Uterus (tissue), 2 donors: ENCODE measurements around the gene PEX5L.

Experiments
- CTCF ChIP-seq, 4 experiments: fragments of 200-600 bp in 2 of 4; fragments of 450-650 bp in 2 of 4; sonication (generic) in 2 of 4; IDR thresholded peaks; one replicate each; pipeline ENCODE4 v1.5.1; 2016 to 2019; ENCODE audit warnings: antibody characterized with exemption in 4 of 4, mild to moderate bottlenecking in 2 of 4, moderate library complexity in 1 of 4
- POLR2A ChIP-seq, 2 donors: fragments of 450-650 bp; IDR thresholded peaks; one replicate each; pipeline ENCODE4 v1.6.1; 2016; ENCODE audit warnings: antibody characterized with exemption in 2 of 2, mild to moderate bottlenecking in 1 of 2, moderate library complexity in 1 of 2

GRCh38 chr3:179945569-179945968, 91.2 kb downstream of the PEX5L start:
- no peak for TF ChIP-seq POLR2A (IDR thresholded peaks at IDR 0.05)
- no peak for TF ChIP-seq CTCF (IDR thresholded peaks at IDR 0.05)
